GM12865 (cell line): ENCODE data around the gene TRIM14.

Experiments
- DNase-seq: peaks from one replicate; pipeline ENCODE4 v3.0.0; 2010; ENCODE audit warnings: low read depth
- H3K4me3 ChIP-seq: 2 replicates; pipeline ENCODE4 v1.5.1; 2011; ENCODE audit warnings: mild to moderate bottlenecking, low read depth, low read length, control low read depth
- CTCF ChIP-seq: IDR thresholded peaks from 2 replicates; pipeline ENCODE4 v1.5.1; 2011; ENCODE audit warnings: low read length, control low read depth, low read depth, inconsistent platforms; ENCODE audit not compliant: insufficient read depth; ENCODE audit errors: missing control alignments

TRIM14 gene

GRCh38 chr9:98159301-98159700 is 40.3 kb upstream of the TRIM14 start:
- H3K4me3 ChIP-seq = no peak overlapping the region
- TF ChIP-seq CTCF = no peak
- no peak for DNase-seq

- no peak for TF ChIP-seq CTCF
- DNase-seq = no peak
- H3K4me3 ChIP-seq = no peak overlapping the region
Measured at GRCh38 chr9:98158071-98158831, 39.2 kb upstream of the TRIM14 start.

GRCh38 chr9:98157372-98157771 is 38.4 kb upstream of the TRIM14 start:
- DNase-seq = no peak
- TF ChIP-seq CTCF = no peak
- no peak overlapping the region for H3K4me3 ChIP-seq

GRCh38 chr9:98154678-98155077 is 35.7 kb upstream of the TRIM14 start:
- no peak for DNase-seq
- TF ChIP-seq CTCF = no peak
- H3K4me3 ChIP-seq = no peak overlapping the region

GRCh38 chr9:98152526-98152925 is 33.5 kb upstream of the TRIM14 start:
- no peak overlapping the region for H3K4me3 ChIP-seq
- no peak for DNase-seq
- no peak for TF ChIP-seq CTCF

- H3K4me3 ChIP-seq = no peak overlapping the region
- DNase-seq = no peak
- TF ChIP-seq CTCF = no peak
Measured at GRCh38 chr9:98150721-98151120, 31.7 kb upstream of the TRIM14 start.

GRCh38 chr9:98150164-98150563 is 31.1 kb upstream of the TRIM14 start:
- no peak overlapping the region for H3K4me3 ChIP-seq
- no peak for TF ChIP-seq CTCF
- DNase-seq = no peak
